ENCODE measurements around the gene ASB3.

Gene ASB3

DNA sequence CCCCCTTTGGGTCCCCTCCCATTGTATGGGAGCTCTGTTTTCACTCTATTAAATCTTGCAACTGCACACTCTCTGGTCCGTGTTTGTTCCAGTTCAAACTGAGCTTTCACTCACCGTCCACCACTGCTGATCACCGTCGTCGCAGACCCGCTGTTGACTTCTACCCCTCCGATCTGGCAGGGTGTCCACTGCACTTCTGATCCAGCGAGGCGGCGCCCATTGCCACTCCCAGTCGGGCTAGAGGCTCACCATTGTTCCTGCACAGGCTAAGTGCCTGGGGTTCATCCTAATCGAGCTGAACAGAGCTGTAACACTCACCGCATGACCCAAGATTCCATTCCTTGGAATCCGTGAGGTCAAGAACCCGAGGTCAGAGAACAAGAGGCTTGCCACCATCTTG is 30.1 kb downstream of the ASB3 start:
- Histone ChIP-seq H3K27me3 (ENCODE audit: control insufficient read depth, low read length) (no peaks in the 10 kb centered on the region), H3K36me3 (ENCODE audit: control insufficient read depth, low read length) (no peaks in the 10 kb centered on the region; the same call in 1 of the 2 replicates), H3K9me3 (ENCODE audit: control insufficient read depth, insufficient read depth, low read length) (no peaks in the 10 kb centered on the region), H3K4me2 (ENCODE audit: low read length) (no peak overlapping the region), H3F3A (ENCODE audit: control insufficient read depth, insufficient read depth) (no peaks in the 10 kb centered on the region), H3K27ac (ENCODE audit: low read depth, low read length) (no peak overlapping the region), H3K79me2 (ENCODE audit: control insufficient read depth, low read length) (no peaks in the 10 kb centered on the region), H3K4me3 (ENCODE audit: low read length) (no peak overlapping the region), H3K9me2 (replicated peaks; ENCODE audit: control insufficient read depth, low read length) (no peaks in the 10 kb centered on the region), H3K4me1 (ENCODE audit: control insufficient read depth, low read length) (no peaks in the 10 kb centered on the region), H4K20me1 (ENCODE audit: control insufficient read depth, insufficient read depth, low read depth, low read length) (no peaks in the 10 kb centered on the region)
- TF ChIP-seq EZH2phosphoT487 (IDR thresholded peaks at IDR 0.05; ENCODE audit: borderline replicate concordance, low read length): no peak
- TF ChIP-seq, protein P1, sequence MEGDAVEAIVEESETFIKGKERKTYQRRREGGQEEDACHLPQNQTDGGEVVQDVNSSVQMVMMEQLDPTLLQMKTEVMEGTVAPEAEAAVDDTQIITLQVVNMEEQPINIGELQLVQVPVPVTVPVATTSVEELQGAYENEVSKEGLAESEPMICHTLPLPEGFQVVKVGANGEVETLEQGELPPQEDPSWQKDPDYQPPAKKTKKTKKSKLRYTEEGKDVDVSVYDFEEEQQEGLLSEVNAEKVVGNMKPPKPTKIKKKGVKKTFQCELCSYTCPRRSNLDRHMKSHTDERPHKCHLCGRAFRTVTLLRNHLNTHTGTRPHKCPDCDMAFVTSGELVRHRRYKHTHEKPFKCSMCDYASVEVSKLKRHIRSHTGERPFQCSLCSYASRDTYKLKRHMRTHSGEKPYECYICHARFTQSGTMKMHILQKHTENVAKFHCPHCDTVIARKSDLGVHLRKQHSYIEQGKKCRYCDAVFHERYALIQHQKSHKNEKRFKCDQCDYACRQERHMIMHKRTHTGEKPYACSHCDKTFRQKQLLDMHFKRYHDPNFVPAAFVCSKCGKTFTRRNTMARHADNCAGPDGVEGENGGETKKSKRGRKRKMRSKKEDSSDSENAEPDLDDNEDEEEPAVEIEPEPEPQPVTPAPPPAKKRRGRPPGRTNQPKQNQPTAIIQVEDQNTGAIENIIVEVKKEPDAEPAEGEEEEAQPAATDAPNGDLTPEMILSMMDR (IDR thresholded peaks at IDR 0.05; ENCODE audit: low read depth, low read length, poor library complexity, severe bottlenecking): no peak

DNA sequence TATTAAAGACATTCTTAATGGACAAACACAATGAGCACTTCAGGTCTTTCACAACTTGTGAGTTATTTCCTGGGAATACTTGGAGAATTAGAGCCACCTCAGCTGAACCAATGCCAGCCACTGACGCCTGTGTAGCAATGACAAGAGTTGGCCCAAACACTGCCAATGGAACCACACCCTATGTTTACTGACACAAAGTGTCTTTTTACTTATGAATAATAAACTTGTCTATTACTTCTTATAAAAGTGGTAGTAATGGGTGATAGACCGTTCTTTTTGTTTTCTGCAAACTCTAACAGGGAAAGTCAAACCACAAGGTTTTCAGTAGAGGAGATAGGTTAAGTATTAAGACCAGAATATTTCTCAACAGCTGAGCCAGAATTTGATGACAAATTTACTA is 31.6 kb downstream of the ASB3 start:
- H3K4me3 ChIP-seq (ENCODE audit: low read length): no peak overlapping the region
- no peaks in the 10 kb centered on the region for H3K9me2 ChIP-seq (replicated peaks; ENCODE audit: control insufficient read depth, low read length)
- H3K4me1 ChIP-seq (ENCODE audit: control insufficient read depth, low read length): no peaks in the 10 kb centered on the region
- peaks cover 1% of the 10 kb centered on the region; the same call in 1 of the 2 replicates for H3K36me3 ChIP-seq (ENCODE audit: control insufficient read depth, low read length)
- H3K4me2 ChIP-seq (ENCODE audit: low read length): no peak overlapping the region
- no peaks in the 10 kb centered on the region for H3F3A ChIP-seq (ENCODE audit: control insufficient read depth, insufficient read depth)
- no peaks in the 10 kb centered on the region for H3K9me3 ChIP-seq (ENCODE audit: control insufficient read depth, insufficient read depth, low read length)
- no peaks in the 10 kb centered on the region for H4K20me1 ChIP-seq (ENCODE audit: control insufficient read depth, insufficient read depth, low read depth, low read length)
- H3K27ac ChIP-seq (ENCODE audit: low read depth, low read length): no peak overlapping the region
- no peaks in the 10 kb centered on the region for H3K79me2 ChIP-seq (ENCODE audit: control insufficient read depth, low read length)
- H3K27me3 ChIP-seq (ENCODE audit: control insufficient read depth, low read length): no peaks in the 10 kb centered on the region
- TF ChIP-seq, protein P1 (IDR thresholded peaks at IDR 0.05; ENCODE audit: low read depth, low read length, poor library complexity, severe bottlenecking): no peak
- no peak for TF ChIP-seq EZH2phosphoT487 (IDR thresholded peaks at IDR 0.05; ENCODE audit: borderline replicate concordance, low read length)

DNA sequence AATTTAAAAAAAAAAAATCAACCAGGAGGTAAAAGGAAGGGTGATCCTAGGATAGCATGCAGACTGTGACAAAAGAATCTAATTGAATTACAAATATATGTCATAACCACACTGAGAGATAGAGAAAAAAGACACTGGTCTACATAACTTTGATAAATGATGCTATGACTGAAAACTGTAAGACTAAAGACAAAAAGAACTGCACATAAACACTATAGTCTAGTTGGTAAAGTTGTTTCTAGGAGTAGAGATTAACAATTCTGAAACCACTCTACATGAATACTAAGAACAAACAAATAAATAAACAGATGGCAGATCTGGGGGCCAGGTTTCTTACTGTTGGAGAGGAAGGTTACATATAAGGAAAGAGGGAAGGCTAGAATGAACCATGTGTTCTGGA is 33.7 kb downstream of the ASB3 start:
- TF ChIP-seq, protein P1 (IDR thresholded peaks at IDR 0.05; ENCODE audit: low read depth, low read length, poor library complexity, severe bottlenecking): no peak
- no peak for TF ChIP-seq EZH2phosphoT487 (IDR thresholded peaks at IDR 0.05; ENCODE audit: borderline replicate concordance, low read length)
- no peaks in the 10 kb centered on the region for H3F3A ChIP-seq (ENCODE audit: control insufficient read depth, insufficient read depth)
- no peak overlapping the region for H3K4me3 ChIP-seq (ENCODE audit: low read length)

More for the DNA sequence above, 33.7 kb downstream of the ASB3 start:
- no peaks in the 10 kb centered on the region for H3K9me3 ChIP-seq (ENCODE audit: control insufficient read depth, insufficient read depth, low read length)
- H3K27ac ChIP-seq (ENCODE audit: low read depth, low read length): no peak overlapping the region
- peaks cover 4% of the 10 kb centered on the region for H3K36me3 ChIP-seq (ENCODE audit: control insufficient read depth, low read length)
- H3K27me3 ChIP-seq (ENCODE audit: control insufficient read depth, low read length): no peaks in the 10 kb centered on the region
- no peaks in the 10 kb centered on the region for H3K9me2 ChIP-seq (replicated peaks; ENCODE audit: control insufficient read depth, low read length)
- H3K79me2 ChIP-seq (ENCODE audit: control insufficient read depth, low read length): no peaks in the 10 kb centered on the region
- no peak overlapping the region for H3K4me2 ChIP-seq (ENCODE audit: low read length)
- no peaks in the 10 kb centered on the region for H4K20me1 ChIP-seq (ENCODE audit: control insufficient read depth, insufficient read depth, low read depth, low read length)
- no peaks in the 10 kb centered on the region for H3K4me1 ChIP-seq (ENCODE audit: control insufficient read depth, low read length)
